Measurements from ENCODE around the gene SULT2A1.
"Not testable (repeated sequence)": the region's sequence is repeated elsewhere in the genome, so short reads cannot be mapped to it uniquely, and the experiment has no call there.

Gene SULT2A1

DNA sequence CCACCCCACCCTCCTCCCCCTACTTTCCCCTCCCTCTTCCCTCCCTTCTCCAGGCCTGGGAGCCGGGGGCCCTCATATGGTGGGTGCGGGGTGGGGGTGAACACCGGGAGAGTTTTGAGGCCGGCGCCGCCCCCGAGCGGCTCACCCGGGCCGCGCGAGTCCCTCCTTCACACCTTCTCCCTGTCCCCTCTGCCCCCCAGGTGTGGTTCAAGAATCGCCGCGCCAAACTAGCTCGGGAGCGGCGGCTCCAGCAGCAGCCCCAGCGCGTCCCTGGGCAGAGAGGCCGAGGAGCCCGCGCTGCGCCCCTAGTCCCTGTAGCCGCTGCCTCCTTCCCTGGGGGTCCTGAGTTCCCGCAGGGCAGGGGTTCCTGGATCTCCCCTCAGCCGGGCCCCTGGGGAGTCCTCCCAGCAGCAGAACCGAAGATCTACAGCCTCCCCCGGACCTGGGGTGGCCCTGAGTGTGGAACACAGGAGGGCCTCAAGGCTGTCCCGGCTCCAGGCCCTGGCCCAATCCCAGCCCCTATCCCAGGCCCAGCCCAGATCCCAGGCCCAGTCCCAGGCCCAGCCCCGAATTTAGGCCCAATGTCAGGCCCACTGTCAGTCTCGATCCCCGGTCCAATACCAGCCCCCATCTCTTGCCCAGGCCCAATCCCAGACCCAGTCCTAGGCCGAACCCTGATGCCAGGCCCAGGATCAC lies 25.4 kb downstream of the SULT2A1 start:
- no peak for DNase-seq (ENCODE audit: low read depth)

DNA sequence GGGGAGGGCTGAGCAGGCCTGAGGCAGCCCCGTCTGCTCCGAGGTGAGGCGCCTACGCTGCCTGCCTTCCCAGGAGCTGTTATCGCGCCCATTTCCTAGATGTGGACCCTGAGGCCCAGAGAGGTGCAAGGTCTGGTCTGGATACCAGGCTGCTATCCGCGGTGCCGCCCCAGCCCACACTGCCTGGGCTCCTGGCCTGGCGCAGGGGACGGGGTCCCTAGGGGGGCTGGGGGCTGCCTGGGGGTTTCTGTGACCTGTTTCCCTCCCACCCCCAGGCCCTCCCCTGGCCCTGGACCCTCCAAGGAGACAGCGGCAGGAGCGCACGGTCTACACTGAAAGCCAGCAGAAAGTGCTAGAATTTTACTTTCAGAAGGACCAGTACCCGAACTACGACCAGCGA lies 26.3 kb downstream of the SULT2A1 start:
- DNase-seq (ENCODE audit: low read depth): not testable (repeated sequence)

DNA sequence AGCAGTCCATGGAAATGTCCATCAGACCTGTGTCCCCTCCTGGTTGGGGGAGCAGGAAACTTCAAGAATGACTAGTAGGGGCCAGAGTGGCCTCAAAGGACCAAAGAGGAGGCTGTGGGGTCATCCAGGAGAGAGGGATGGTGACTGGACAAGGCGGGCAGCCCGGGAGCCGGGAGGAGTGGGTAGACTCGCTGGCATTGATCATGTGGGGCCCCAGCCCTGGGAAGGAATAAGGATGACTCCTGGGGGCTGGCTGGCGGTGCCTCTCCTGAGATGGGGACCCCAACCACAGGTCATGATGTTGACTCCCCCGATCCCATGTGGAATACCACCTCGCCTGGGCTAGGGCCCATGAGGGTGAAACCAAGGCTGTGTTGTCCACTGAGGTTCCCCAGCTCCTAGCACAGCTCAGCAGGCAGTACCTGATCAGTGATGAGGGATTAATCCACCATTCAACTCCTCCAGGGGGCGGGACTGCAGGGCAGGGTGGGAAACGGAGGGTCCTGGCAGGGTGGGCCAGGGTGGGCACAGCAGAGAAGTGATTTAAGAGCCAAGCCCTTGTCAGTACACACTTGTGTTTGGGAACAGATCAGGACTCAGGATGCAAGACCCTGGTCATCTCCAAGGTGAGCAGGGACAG lies 27.3 kb downstream of the SULT2A1 start, which contains the start of gene TPRX2:
TSS of gene TPRX2 (plus strand) at position 590 of the 640 bp plus-strand sequence. CDS start at position 602, 12 bp downstream.
- DNase-seq (ENCODE audit: low read depth): not testable (repeated sequence)

DNA sequence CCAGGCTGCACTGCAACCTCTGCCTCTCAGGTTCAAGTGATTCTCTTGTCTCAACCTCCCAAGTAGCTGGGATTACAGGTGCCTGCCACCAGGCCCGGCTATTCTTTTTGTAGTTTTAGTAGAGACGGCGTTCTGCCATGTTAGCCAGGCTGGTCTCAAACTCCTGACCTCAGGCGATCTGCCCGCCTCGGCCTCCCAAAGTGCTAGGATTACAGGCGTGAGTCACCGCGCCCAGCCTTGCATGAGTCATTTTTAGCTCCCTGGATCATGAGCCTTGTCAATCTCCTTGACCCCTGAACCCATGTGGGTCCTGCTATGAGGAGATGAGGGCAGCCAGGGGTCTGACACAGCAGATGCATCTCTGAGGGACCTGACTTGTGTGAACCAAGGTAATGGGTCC lies 27.9 kb downstream of the SULT2A1 start:
- DNase-seq (ENCODE audit: low read depth): not testable (repeated sequence)

DNA sequence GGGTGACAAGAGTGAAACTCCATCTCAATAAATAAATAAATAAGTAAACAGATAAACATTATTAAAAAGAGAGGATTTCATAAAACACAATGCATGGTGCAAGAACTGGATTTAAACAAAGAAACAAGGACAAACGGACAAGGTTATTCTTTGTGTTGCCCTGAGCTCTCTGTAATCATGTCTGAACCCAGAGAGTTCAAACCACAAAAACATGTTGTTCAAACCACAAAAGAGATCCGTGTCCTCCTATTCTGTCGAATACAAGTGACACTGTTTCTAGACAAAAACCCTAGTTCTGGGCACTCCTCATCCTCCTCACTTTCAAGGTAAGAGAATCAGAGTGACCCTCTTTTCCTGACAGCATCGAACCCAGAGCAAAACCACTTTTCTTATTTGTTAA lies 31.7 kb downstream of the SULT2A1 start:
- no peak for DNase-seq (ENCODE audit: low read depth)

DNA sequence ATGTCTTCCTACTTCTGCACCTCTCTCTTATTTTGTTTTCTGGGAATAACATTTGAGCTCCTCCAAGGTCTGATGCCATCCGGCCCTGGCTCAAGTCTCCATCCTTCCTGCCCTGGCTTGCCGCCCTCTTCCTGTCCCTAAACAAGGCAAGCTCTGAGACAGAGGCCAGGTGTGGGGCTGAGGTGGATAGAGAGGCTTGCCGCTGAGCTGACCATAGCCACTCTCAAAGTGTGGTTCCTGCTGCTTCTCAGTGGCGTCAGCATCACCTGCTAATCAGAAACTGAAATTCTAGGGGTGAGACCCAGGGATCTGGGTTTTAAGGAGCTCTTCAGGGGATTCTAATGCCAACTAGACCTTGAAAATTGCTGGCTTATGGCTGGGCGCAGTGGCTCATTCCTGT lies 33.1 kb downstream of the SULT2A1 start:
- DNase-seq (ENCODE audit: low read depth): no peak

DNA sequence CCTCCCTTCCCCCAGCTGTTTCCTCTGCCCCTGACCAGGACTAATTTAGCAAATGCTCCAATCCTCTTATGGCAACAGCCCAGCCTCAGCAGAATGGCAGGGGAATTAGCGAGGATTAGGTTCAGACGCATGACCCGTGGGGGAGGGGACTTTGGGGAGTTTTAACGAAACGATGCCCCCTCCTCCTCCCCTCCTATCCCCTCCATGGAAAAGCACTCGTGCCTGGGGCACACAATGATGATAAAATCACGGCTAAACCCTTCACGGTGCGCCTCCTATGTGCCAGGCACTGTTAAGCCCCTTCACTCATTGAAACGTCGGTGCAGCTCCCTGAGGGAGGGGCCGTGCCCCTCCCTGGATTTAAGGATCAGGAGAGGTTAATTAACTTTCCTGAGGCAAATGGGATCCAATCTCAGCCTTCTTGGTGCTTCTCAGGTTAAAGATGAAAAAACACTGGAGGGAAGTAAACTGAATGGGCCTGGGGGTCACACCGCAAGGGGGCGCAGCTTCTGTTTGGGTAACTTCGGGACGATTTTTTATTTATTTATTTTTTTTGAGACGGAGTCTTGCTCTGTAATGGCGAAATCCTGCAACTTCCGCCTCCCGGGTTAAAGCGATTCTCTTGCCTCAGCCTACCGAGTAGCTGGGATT lies 37.2 kb downstream of the SULT2A1 start:
- DNase-seq (ENCODE audit: low read depth): no peak

DNA sequence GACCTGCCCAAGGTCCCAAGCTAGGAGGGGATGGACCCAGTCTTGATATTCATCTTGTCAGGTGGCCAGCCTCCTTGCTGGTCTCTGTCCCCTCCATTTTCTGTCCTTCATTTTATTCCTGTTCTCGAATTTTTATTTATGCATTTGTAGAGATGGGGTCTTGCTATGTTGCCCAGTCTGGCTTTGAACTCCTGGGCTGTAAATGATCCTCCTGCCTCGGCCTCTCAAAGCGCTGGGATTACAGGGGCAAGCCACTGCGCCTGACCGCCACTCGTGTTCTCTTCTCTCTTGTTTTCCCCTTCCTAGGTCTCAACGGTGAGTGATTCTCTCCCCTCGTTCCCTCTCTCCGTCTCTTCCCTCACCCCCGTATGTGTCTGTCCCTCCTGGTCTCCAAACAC lies 37.7 kb downstream of the SULT2A1 start:
- DNase-seq (ENCODE audit: low read depth): no peak

DNA sequence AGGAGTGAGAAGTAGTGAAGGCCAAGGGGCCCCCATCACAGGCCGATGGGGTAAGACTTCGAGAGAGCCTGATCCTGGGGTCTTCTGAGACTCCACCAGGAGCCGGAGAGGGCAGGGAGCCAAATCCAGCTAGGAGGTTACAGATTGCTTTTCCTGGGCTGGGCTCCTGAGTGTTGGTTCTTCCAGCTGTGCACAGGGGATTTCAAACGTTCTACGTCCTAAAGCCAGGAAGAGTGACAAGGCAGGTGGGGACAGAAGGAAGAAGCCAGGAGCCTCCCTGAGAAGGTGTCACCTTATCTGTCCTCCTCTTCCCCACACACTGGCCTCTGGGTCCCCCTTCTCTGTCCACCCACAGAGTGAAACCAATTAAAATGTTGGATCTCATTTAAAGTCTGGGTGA lies 43.2 kb downstream of the SULT2A1 start:
- no peak for DNase-seq (ENCODE audit: low read depth)

DNA sequence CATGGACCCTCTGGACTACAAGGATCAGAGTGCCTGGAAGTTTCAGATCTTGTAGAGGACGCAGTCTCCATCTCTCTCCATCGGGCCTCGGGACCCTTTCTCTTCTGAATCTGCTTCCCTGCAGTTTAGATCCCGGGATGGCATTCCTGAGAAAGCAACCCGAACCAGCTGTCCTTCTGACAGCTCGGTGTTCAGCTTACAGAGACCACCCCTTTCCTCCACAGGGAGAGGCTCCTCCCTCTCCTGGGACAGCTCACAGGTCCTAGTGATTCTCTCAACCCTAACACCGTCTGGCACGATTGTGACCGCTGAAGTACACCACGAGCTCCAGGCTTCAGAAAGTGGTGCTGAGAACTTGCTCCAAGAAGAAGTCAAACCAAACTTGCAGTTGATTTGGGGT lies 46.2 kb downstream of the SULT2A1 start:
- DNase-seq (ENCODE audit: low read depth): no peak

DNA sequence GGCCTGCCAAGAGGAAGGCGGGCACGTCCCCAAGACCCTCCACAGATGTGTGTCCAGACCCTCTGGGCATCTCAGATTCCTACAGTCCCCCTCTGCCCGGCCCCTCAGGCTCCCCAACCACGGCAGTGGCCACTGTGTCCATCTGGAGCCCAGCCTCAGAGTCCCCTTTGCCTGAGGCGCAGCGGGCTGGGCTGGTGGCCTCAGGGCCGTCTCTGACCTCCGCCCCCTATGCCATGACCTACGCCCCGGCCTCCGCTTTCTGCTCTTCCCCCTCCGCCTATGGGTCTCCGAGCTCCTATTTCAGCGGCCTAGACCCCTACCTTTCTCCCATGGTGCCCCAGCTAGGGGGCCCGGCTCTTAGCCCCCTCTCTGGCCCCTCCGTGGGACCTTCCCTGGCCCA lies 46.7 kb downstream of the SULT2A1 start:
- no peak for DNase-seq (ENCODE audit: low read depth)

DNA sequence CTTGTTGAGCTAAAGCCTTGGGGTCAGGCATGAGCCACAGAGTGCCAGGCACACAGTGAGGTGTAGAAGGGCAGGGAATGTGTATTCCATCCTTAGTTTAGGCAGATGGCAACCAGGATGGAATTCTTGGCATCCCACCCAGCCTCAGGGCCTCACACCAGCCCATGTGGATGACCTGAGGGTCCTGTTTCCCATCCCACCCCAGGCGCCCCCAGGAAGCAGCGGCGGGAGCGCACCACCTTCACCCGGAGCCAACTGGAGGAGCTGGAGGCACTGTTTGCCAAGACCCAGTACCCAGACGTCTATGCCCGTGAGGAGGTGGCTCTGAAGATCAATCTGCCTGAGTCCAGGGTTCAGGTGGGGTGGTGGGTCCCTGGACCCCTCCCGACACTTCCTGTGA lies 50.1 kb downstream of the SULT2A1 start:
- no peak for DNase-seq (ENCODE audit: low read depth)

DNA sequence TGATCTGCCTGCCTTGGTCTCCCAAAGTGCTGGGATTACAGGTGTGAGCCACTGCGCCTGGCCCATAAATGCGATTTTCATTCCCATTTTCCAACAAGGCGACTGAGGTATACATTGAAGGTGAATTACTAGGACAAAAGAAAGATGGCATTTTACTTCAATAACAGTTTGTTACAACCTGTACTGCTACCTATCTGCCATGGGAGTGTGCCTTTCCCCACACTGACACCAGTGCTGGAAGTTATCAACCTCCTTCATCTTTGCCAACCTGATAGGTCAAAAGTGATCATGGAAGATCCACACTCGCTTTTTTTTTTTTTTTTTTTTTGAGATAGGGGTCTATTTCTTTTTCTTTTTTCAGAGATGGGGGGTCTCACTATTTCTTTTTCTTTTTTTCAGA lies 53.4 kb downstream of the SULT2A1 start:
- no peak for DNase-seq (ENCODE audit: low read depth)

DNA sequence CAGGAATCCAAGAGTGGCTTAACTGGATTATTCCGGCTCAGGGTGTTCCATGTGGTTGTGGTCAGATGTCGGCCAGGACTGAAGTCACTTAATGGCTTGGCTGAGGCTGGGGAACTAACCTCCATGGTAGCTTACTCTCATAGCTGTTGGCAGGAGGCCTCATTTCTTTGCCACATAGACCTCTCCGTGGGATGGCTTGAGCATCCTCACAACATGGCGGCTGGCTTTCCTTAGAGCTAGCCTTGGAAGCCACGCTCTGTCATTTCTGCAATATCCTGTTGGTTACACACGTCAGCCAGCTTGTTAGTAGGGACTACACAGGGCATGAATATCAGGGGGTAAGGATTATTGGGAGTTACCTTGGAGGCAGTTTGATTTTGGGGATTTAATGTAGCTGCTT lies 59.3 kb downstream of the SULT2A1 start:
- DNase-seq (ENCODE audit: low read depth): no peak

DNA sequence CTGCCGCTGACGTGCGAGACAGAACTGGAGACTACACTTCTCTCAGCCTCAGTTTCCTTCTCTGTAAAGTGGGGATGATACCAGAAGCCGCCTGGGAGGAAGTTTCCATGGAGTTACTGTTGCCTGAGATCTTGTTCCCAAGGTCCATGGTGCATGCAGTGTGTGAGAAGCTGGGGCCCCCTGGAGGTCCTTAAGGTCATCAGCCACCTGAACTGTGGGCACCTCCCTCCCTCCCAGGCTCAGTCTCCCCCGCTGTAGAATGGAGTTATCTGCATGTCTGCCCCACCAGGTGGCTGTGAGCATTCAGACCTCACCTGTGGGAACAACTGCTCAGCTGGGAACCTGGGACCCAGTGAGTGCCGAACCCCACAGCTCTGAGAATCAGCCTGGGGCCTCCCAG lies 61.7 kb downstream of the SULT2A1 start:
- no peak for DNase-seq (ENCODE audit: low read depth)

DNA sequence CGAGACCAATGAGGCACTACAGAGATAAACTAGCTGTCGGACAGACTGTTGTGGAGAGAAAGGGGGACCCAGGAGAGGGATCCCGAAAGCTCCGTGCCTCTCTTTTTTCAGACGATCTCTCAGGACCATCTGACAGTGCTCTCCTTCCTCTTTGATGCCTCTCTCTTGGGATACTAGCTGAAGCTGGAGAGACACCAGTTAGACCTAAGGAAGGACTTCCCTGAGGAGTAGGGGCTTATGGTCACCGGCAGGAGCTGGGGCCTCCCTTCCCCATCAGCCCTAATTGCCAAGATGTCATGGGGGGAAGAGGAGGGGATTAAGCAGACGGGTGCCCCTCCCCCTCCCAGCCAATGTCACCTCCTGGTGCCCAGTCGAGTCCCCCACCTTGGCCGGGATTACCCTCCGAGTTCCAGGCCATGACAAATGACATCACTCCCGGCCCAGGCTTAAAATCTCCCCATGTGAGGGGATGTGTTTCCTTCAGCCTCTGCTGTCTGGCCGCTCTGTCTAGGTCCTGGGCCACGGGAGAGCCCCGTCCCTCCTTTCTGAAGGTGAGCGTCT lies 64.6 kb downstream of the SULT2A1 start, which contains the start of gene CRX:
TSS of gene CRX (plus strand) at position 478 of the 561 bp plus-strand sequence. CDS start 12,507 bp downstream, outside the sequence.
- no peak for DNase-seq (ENCODE audit: low read depth)

Measured in fibroblast of the conjunctiva (primary cell).